GM23338 (cell line): ENCODE measurements around the gene SCUBE2.

ENCODE experiments used
- CTCF ChIP-seq, 2 experiments: fragments of 200-600 bp in 1 of 2; sonication (generic) in 1 of 2; conservative IDR thresholded peaks; 2 replicates each; pipeline versions ENCODE4 v1.5.1 to v1.6.1; 2016 to 2017; ENCODE audit warnings: antibody characterized with exemption in 2 of 2, low read depth in 2 of 2, mild to moderate bottlenecking in 2 of 2, moderate library complexity in 1 of 2
- EZH2 ChIP-seq: fragments of 200-600 bp; sonication (generic); IDR thresholded peaks from one replicate; pipeline ENCODE4 v1.8.0; 2017; ENCODE audit warnings: antibody characterized with exemption, mild to moderate bottlenecking, low read depth; ENCODE audit not compliant: unreplicated experiment
- TF ChIP-seq, protein P1 (sequence below): IDR thresholded peaks from one replicate; pipeline ENCODE4 v1.6.1; 2018; ENCODE audit warnings: antibody characterized with exemption; ENCODE audit not compliant: unreplicated experiment

DNA sequence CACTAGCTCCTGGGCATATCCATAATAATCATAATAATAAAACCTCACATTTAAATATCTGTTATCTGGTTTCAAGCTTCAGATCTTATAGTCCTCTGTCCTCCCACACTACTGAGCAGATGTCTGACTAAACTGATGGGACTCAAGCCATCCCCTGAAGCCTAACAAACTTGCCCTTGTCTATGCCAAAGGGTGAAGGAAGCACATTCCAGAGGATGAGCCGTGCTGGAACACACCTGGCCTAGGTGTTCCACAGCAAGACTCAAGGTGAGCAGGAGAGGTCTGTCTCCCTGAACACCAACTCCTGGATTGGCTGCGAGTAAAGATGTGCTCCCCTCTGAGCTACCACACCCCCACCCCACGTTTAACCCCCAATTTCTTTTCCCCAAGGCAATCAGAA is 14.7 kb downstream of the SCUBE2 start:
- TF ChIP-seq CTCF (conservative IDR thresholded peaks at IDR 0.05; ENCODE audit: low read depth in 2 of 2): no peak
- TF ChIP-seq, protein P1, sequence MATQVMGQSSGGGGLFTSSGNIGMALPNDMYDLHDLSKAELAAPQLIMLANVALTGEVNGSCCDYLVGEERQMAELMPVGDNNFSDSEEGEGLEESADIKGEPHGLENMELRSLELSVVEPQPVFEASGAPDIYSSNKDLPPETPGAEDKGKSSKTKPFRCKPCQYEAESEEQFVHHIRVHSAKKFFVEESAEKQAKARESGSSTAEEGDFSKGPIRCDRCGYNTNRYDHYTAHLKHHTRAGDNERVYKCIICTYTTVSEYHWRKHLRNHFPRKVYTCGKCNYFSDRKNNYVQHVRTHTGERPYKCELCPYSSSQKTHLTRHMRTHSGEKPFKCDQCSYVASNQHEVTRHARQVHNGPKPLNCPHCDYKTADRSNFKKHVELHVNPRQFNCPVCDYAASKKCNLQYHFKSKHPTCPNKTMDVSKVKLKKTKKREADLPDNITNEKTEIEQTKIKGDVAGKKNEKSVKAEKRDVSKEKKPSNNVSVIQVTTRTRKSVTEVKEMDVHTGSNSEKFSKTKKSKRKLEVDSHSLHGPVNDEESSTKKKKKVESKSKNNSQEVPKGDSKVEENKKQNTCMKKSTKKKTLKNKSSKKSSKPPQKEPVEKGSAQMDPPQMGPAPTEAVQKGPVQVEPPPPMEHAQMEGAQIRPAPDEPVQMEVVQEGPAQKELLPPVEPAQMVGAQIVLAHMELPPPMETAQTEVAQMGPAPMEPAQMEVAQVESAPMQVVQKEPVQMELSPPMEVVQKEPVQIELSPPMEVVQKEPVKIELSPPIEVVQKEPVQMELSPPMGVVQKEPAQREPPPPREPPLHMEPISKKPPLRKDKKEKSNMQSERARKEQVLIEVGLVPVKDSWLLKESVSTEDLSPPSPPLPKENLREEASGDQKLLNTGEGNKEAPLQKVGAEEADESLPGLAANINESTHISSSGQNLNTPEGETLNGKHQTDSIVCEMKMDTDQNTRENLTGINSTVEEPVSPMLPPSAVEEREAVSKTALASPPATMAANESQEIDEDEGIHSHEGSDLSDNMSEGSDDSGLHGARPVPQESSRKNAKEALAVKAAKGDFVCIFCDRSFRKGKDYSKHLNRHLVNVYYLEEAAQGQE: no peak
- no peak for TF ChIP-seq EZH2
